Endothelial cell of umbilical vein (primary cell): ENCODE results near the gene LPIN2. TPM values are rescaled to one million over a fixed set of nuclear protein-coding genes. Genes with fewer than 3 reads are reported as not detected.

Experiments
- BruUV-seq: library from RNA; stranded (reverse); fragments of 400-500 nt; replicated peaks from 2 replicates; lab custom pipeline; 2021; lab: Mats Ljungman, UMichigan
- CTCF ChIA-PET: fragments of 300-600, 350-600 bp; sonication (Branson Sonifier 250); formaldehyde crosslinking; loops from one replicate; lab custom pipeline; 2021; ENCODE audit warnings: antibody characterized with exemption, inconsistent platforms; lab: Charles Lee
- POLR2A ChIA-PET: fragments of 300-600, 350-600 bp; sonication (Branson Sonifier 250); formaldehyde crosslinking; loops from one replicate; lab custom pipeline; 2021; ENCODE audit warnings: antibody characterized with exemption, inconsistent platforms; lab: Charles Lee
- DNase-seq: peaks from one replicate; pipeline ENCODE4 v3.0.0-alpha.2; 2011; ENCODE audit warnings: low read depth, low spot score
- FAIRE-seq: peaks from 2 replicates; lab custom pipeline; 2011; peaks lifted over from hg19 to GRCh38; lab: Jason Lieb, UNC
- H2AFZ ChIP-seq: 2 replicates; pipeline ENCODE4 v1.6.0; 2012; ENCODE audit warnings: low read depth, low read length, control low read depth, inconsistent platforms
- H3K27ac ChIP-seq: 2 replicates; pipeline ENCODE4 v1.5.1; 2011; ENCODE audit warnings: low read depth, mild to moderate bottlenecking, control low read depth, low read length, moderate library complexity; ENCODE audit not compliant: insufficient read depth
- H3K27me3 ChIP-seq, 2 experiments: 2 replicates each; pipeline versions ENCODE4 v1.6.0 to v1.6.1; 2011; ENCODE audit warnings: low read length in 2 of 2, mixed read lengths in 1 of 2; ENCODE audit not compliant: control insufficient read depth in 2 of 2, insufficient read depth in 2 of 2
- H3K36me3 ChIP-seq, 2 experiments: 2 replicates in 1 of 2; 3 replicates in 1 of 2; pipeline ENCODE4 v1.5.1; 2011; ENCODE audit warnings: low read length in 2 of 2, mild to moderate bottlenecking in 1 of 2, moderate library complexity in 1 of 2; ENCODE audit not compliant: control insufficient read depth in 2 of 2, insufficient read depth in 2 of 2; ENCODE audit errors: extremely low read depth in 1 of 2
- H3K4me1 ChIP-seq: 3 replicates; pipeline ENCODE4 v1.5.1; 2011; ENCODE audit warnings: mild to moderate bottlenecking, low read length; ENCODE audit not compliant: control insufficient read depth, insufficient read depth; ENCODE audit errors: extremely low read depth
- H3K4me2 ChIP-seq: 2 replicates; pipeline ENCODE4 v1.6.1; 2011; ENCODE audit warnings: low read length, control low read depth, mixed read lengths; ENCODE audit not compliant: insufficient read depth
- H3K4me3 ChIP-seq, 3 experiments: fragments of 200-600 bp in 1 of 3; sonication (generic), shearing (Covaris generic) in 1 of 3; replicated peaks in 1 of 3; 2 replicates each; pipeline ENCODE4 v1.5.1; 2011 to 2016; ENCODE audit warnings: control low read depth in 3 of 3, low read length in 3 of 3, mild to moderate bottlenecking in 2 of 3, inconsistent platforms in 1 of 3, low read depth in 1 of 3, moderate library complexity in 1 of 3; ENCODE audit not compliant: insufficient read depth in 1 of 3
- H3K79me2 ChIP-seq: 2 replicates; pipeline ENCODE4 v1.6.0; 2012; ENCODE audit warnings: low read length, inconsistent platforms; ENCODE audit not compliant: control insufficient read depth, insufficient read depth
- H3K9ac ChIP-seq: replicated peaks from 2 replicates; pipeline ENCODE3; 2011; ENCODE audit warnings: low read length, control low read depth; ENCODE audit not compliant: insufficient read depth; ENCODE audit errors: extremely low read depth
- H3K9me1 ChIP-seq: replicated peaks from 3 replicates; pipeline ENCODE4 v1.6.0; 2011; ENCODE audit warnings: mild to moderate bottlenecking, low read length; ENCODE audit not compliant: control insufficient read depth, insufficient read depth; ENCODE audit errors: extremely low read depth
- H3K9me3 ChIP-seq: replicated peaks from 2 replicates; pipeline ENCODE4 v1.5.1; 2012; ENCODE audit warnings: low read length, inconsistent platforms; ENCODE audit not compliant: control insufficient read depth, insufficient read depth
- H4K20me1 ChIP-seq: replicated peaks from 2 replicates; pipeline ENCODE3; 2011; ENCODE audit warnings: mild to moderate bottlenecking, low read length; ENCODE audit not compliant: control insufficient read depth, insufficient read depth; ENCODE audit errors: extremely low read depth
- EZH2 ChIP-seq: IDR thresholded peaks from 2 replicates; pipeline ENCODE4 v1.6.1; 2012; ENCODE audit warnings: borderline replicate concordance, low read depth, mild to moderate bottlenecking, moderate library complexity, low read length, inconsistent platforms; ENCODE audit not compliant: severe bottlenecking
- FOS ChIP-seq: IDR thresholded peaks from 2 replicates; pipeline ENCODE4 v1.6.1; 2011; ENCODE audit warnings: mild to moderate bottlenecking, low read length, moderate library complexity, borderline replicate concordance; ENCODE audit not compliant: insufficient read depth
- GATA2 ChIP-seq: IDR thresholded peaks from 2 replicates; pipeline ENCODE4 v1.7.0; 2011; ENCODE audit warnings: low read depth, mild to moderate bottlenecking, moderate library complexity, mixed read lengths, low read length; ENCODE audit not compliant: insufficient read length, insufficient read depth
- JUN ChIP-seq: IDR thresholded peaks from 2 replicates; pipeline ENCODE4 v1.6.1; 2011; ENCODE audit warnings: borderline replicate concordance, low read depth; ENCODE audit not compliant: insufficient read length, insufficient read depth
- MAX ChIP-seq: IDR thresholded peaks from 2 replicates; pipeline ENCODE4 v1.6.1; 2011; ENCODE audit not compliant: insufficient read depth, insufficient read length
- MYC ChIP-seq: IDR thresholded peaks from one replicate; pipeline ENCODE4 v1.6.1; 2011; ENCODE audit warnings: mild to moderate bottlenecking, low read depth, low read length
- POLR2A ChIP-seq: IDR thresholded peaks from 2 replicates; pipeline ENCODE4 v1.6.1; 2012; ENCODE audit warnings: low read depth, mild to moderate bottlenecking, control low read depth, low read length
- POLR2AphosphoS5 ChIP-seq: IDR thresholded peaks from 2 replicates; pipeline ENCODE4 v1.6.1; 2012; ENCODE audit warnings: low read depth, mild to moderate bottlenecking, control low read depth, low read length, moderate library complexity; ENCODE audit not compliant: insufficient read depth
- dilution Hi-C: fragments of 300-500 bp; cut with MboI; formaldehyde crosslinking; loops from one replicate; pipeline ENCODE4 v1.15.0; 2019; ENCODE audit warnings: low sequenced_read_pairs; ENCODE audit not compliant: extremely low pct_ligation_motif_present
- intact Hi-C: fragments of 100-400 bp; cut with micrococcal nuclease; formaldehyde crosslinking; loops from one replicate; pipeline ENCODE4 v1.10.0; 2022
- polyA plus RNA-seq, 4 experiments: library from polyadenylated mRNA; depleted of rRNA in 3 of 4; stranded (reverse) in 3 of 4; unstranded in 1 of 4; fragments of >200 nt; gene quantifications; 2 replicates each; pipeline versions ENCODE4 v1.2.1 to v1.2.3, GENCODE V29; 2011 to 2012; ENCODE audit warnings: missing spikeins in 1 of 4
- total RNA-seq: library from RNA; stranded (reverse); gene quantifications from 2 replicates; pipeline ENCODE4 v1.2.3, GENCODE V29; 2021
- TF ChIP-seq, protein P1 (sequence below), 2 donors: IDR thresholded peaks; 1 replicate in 1 of 2; 2 replicates in 1 of 2; pipeline ENCODE4 v1.5.1; 2011; ENCODE audit warnings: low read length in 2 of 2, mild to moderate bottlenecking in 2 of 2, moderate library complexity in 2 of 2, control low read depth in 1 of 2, inconsistent platforms in 1 of 2, low read depth in 1 of 2; ENCODE audit not compliant: insufficient read depth in 1 of 2; ENCODE audit errors: extremely low read depth in 1 of 2

Gene LPIN2
- total and polyA plus RNA-seq, 2 donors (not counting 3 experiments of a cell fraction or from before 2014, with no cell fraction given), result 14.7 to 24.4 TPM

DNA sequence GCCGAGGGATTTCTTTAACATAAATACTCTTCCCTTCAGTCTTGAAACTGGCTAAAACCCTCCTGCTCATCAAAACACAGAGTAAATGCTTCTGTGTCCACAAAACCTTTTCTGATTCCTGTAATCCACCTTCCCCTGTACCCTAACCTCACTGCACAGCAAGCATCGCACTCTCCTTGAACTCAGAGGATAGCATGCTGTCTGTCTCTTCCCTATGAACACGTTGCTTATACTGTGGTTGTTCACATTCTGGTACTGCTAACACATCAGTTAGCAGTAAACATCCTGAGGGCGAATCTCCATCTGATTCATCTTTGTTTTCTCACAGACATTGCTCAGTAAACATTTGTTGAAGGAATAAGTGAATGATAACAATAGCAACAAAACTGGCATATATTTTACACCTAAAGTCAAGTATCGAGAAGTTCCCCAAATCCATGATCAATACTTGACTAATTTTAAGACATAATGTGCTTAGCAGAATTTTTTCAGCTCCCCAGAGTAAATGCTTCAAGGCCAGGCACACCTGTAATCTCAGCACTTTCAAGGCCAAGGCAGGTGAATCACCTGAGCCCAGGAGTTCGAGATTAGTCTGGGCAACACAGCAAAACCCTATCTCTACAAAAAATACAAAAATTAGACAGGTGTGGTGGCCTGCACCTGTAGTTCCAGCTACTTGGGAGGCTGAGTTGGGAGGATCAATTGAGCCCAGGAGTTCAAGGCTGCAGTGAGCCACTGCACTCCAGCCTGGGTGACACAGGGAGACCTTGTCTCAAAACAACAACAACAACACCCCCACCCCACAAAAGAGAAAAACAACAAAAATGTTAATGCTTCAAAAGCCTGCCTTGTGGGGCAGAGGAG lies 45.6 kb upstream of the LPIN2 start:
- Histone ChIP-seq H3K9me3 (no peaks in the 10 kb centered on the region), H3K27ac (no peak overlapping the region), H3K9me1 (no peaks in the 10 kb centered on the region), H3K4me2 (no peak overlapping the region), H2AFZ (no peak overlapping the region), H4K20me1 (no peaks in the 10 kb centered on the region), H3K4me1 (peaks cover 8% of the 10 kb centered on the region), H3K79me2 (no peaks in the 10 kb centered on the region), H3K36me3 (no peaks in the 10 kb centered on the region), H3K4me3 (no peak overlapping the region), H3K27me3 (no peaks in the 10 kb centered on the region), H3K9ac (no peak overlapping the region)
- intact Hi-C loops (no loop called here), dilution Hi-C loops (no loop called here)
- DNase-seq, result no peak
- no peak for FAIRE-seq
- TF ChIP-seq POLR2A (no peak), GATA2 (no peak), POLR2AphosphoS5 (no peak), MYC (no peak), FOS (no peak), JUN (no peak), EZH2 (no peak), MAX (no peak)
- TF ChIP-seq, protein P1, sequence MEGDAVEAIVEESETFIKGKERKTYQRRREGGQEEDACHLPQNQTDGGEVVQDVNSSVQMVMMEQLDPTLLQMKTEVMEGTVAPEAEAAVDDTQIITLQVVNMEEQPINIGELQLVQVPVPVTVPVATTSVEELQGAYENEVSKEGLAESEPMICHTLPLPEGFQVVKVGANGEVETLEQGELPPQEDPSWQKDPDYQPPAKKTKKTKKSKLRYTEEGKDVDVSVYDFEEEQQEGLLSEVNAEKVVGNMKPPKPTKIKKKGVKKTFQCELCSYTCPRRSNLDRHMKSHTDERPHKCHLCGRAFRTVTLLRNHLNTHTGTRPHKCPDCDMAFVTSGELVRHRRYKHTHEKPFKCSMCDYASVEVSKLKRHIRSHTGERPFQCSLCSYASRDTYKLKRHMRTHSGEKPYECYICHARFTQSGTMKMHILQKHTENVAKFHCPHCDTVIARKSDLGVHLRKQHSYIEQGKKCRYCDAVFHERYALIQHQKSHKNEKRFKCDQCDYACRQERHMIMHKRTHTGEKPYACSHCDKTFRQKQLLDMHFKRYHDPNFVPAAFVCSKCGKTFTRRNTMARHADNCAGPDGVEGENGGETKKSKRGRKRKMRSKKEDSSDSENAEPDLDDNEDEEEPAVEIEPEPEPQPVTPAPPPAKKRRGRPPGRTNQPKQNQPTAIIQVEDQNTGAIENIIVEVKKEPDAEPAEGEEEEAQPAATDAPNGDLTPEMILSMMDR (IDR thresholded peaks at IDR 0.05; ENCODE audit: extremely low read depth in 1 of 2, insufficient read depth in 1 of 2, low read depth in 1 of 2, low read length in 2 of 2), result no peak
- ChIA-PET CTCF (interaction anchor here (1.4 kb wide), 1 partner anchor 70 kb away, joined by 5 read pairs; no protein-coding TSS in a partner anchor), POLR2A (no interaction called here)
- BruUV-seq, result no TSS peak
